WTC11 (cell line): ENCODE data around the gene EHBP1. TPM values are rescaled to one million over a fixed set of nuclear protein-coding genes. Genes with fewer than 3 reads are reported as not detected.

Experiments
- ATAC-seq: fragments of 200-7000 bp; cut with Tn5 transposase; 2 replicates; pipeline ENCODE4 v1.10.0; 2021; ENCODE audit warnings: mild to moderate bottlenecking, moderate library complexity
- CTCF ChIA-PET: fragments of 300-600 bp; sonication (Branson Sonifier 250); formaldehyde crosslinking; loops from one replicate; lab custom pipeline; 2021; ENCODE audit warnings: antibody characterized with exemption; lab: Charles Lee
- POLR2A ChIA-PET: fragments of 350-600 bp; sonication (Branson Sonifier 250); formaldehyde crosslinking; loops from one replicate; lab custom pipeline; 2021; ENCODE audit warnings: antibody characterized with exemption; lab: Charles Lee
- DNase-seq: peaks from one replicate; pipeline ENCODE4 v3.0.0; 2021; ENCODE audit warnings: low spot score
- H3K27ac Mint-ChIP-seq: 2 replicates; pipeline ENCODE4 v1.8.0; 2021; ENCODE audit warnings: mixed read lengths
- H3K27me3 Mint-ChIP-seq: 2 replicates; pipeline ENCODE4 v1.8.0; 2021; ENCODE audit warnings: low read depth, mild to moderate bottlenecking, moderate library complexity, mixed read lengths
- H3K36me3 Mint-ChIP-seq: 2 replicates; pipeline ENCODE4 v1.8.0; 2021; ENCODE audit warnings: mixed read lengths
- H3K4me1 Mint-ChIP-seq: 2 replicates; pipeline ENCODE4 v1.8.0; 2022; ENCODE audit warnings: mixed read lengths
- H3K4me3 Mint-ChIP-seq: 2 replicates; pipeline ENCODE4 v1.8.0; 2021; ENCODE audit warnings: mild to moderate bottlenecking, moderate library complexity, mixed read lengths
- H3K9me3 Mint-ChIP-seq: 2 replicates; pipeline ENCODE4 v1.8.0; 2021; ENCODE audit warnings: mixed read lengths
- CDX4 ChIP-seq: fragments of 250-450 bp; sonication (Bioruptor Pico); IDR thresholded peaks from 2 replicates; pipeline ENCODE4 v1.9.0; 2021; ENCODE audit warnings: moderate library complexity, mild to moderate bottlenecking, inconsistent platforms, borderline replicate concordance
- E2F5 ChIP-seq: sonication (generic); formaldehyde crosslinking; IDR thresholded peaks from 2 replicates; pipeline ENCODE4 v1.8.1; 2022; ENCODE audit warnings: mild to moderate bottlenecking, moderate library complexity, missing genetic modification reagents
- EMX1 ChIP-seq: fragments of 250-450 bp; sonication (Bioruptor Pico); IDR thresholded peaks from 2 replicates; pipeline ENCODE4 v1.8.0; 2021; ENCODE audit warnings: mild to moderate bottlenecking
- GABPB1 ChIP-seq: sonication (generic); formaldehyde crosslinking; IDR thresholded peaks from 2 replicates; pipeline ENCODE4 v1.8.1; 2023; ENCODE audit warnings: mild to moderate bottlenecking, missing genetic modification reagents
- MXD4 ChIP-seq: fragments of 250-450 bp; sonication (Bioruptor Pico); IDR thresholded peaks from 2 replicates; pipeline ENCODE4 v1.8.0; 2021; ENCODE audit warnings: mild to moderate bottlenecking, moderate library complexity, borderline replicate concordance
- NFE2L1 ChIP-seq: sonication (generic); formaldehyde crosslinking; IDR thresholded peaks from 2 replicates; pipeline ENCODE4 v1.8.1; 2023; ENCODE audit warnings: missing genetic modification reagents
- NR2C2 ChIP-seq: sonication (generic); formaldehyde crosslinking; IDR thresholded peaks from 2 replicates; pipeline ENCODE4 v1.8.0; 2022; ENCODE audit warnings: mild to moderate bottlenecking, missing genetic modification reagents
- NR3C1 ChIP-seq: sonication (generic); formaldehyde crosslinking; conservative IDR thresholded peaks from 2 replicates; pipeline ENCODE4 v1.8.1; 2023; ENCODE audit warnings: low read depth, mild to moderate bottlenecking, missing genetic modification reagents
- SMAD4 ChIP-seq: sonication (generic); formaldehyde crosslinking; IDR thresholded peaks from 2 replicates; pipeline ENCODE4 v1.8.0; 2022; ENCODE audit warnings: mild to moderate bottlenecking, missing genetic modification reagents
- SOX15 ChIP-seq: fragments of 250-450 bp; sonication (Bioruptor Pico); IDR thresholded peaks from 2 replicates; pipeline ENCODE4 v1.9.0; 2021; ENCODE audit warnings: mild to moderate bottlenecking
- ZNF416 ChIP-seq: fragments of 250-450 bp; sonication (Bioruptor Pico); IDR thresholded peaks from 2 replicates; pipeline ENCODE4 v1.9.0; 2021; ENCODE audit warnings: mild to moderate bottlenecking, inconsistent platforms
- ZNF423 ChIP-seq: fragments of 250-450 bp; sonication (Bioruptor Pico); IDR thresholded peaks from 2 replicates; pipeline ENCODE4 v2.1.2; 2022; ENCODE audit warnings: mild to moderate bottlenecking, moderate library complexity
- total RNA-seq: library from RNA; stranded (reverse); gene quantifications from 3 replicates; pipeline ENCODE4 v1.2.3, GENCODE V29; 2021
- TF ChIP-seq, protein P1 (sequence below): sonication (generic); formaldehyde crosslinking; IDR thresholded peaks from 2 replicates; pipeline ENCODE4 v1.8.0; 2023; ENCODE audit warnings: missing genetic modification reagents
- TF ChIP-seq, protein P2 (sequence below): sonication (generic); formaldehyde crosslinking; IDR thresholded peaks from 2 replicates; pipeline ENCODE4 v1.8.1; 2022; ENCODE audit warnings: low read depth, missing genetic modification reagents, borderline replicate concordance
- TF ChIP-seq, protein P3 (sequence below): sonication (generic); formaldehyde crosslinking; IDR thresholded peaks from 2 replicates; pipeline ENCODE4 v1.8.1; 2023; ENCODE audit warnings: mild to moderate bottlenecking, moderate library complexity, missing genetic modification reagents
- TF ChIP-seq, protein P4 (sequence below): fragments of 250-450 bp; sonication (Bioruptor Pico); IDR thresholded peaks from 2 replicates; pipeline ENCODE4 v2.1.2; 2022; ENCODE audit warnings: mild to moderate bottlenecking, moderate library complexity
- TF ChIP-seq, protein P5 (sequence below): fragments of 250-450 bp; sonication (Bioruptor Pico); conservative IDR thresholded peaks from 2 replicates; pipeline ENCODE4 v1.9.0; 2021; ENCODE audit warnings: mild to moderate bottlenecking
- TF ChIP-seq, protein P6 (sequence below): sonication (generic); formaldehyde crosslinking; IDR thresholded peaks from 2 replicates; pipeline ENCODE4 v1.8.0; 2023; ENCODE audit warnings: missing genetic modification reagents, mild to moderate bottlenecking, borderline replicate concordance

Gene EHBP1
- total RNA-seq, 1 experiment from 2014 or later: 36.4 TPM

- ATAC-seq: no peak
- DNase-seq: no peak
- H3K9me3 Mint-ChIP-seq: no peaks in the 10 kb centered on the region
- H3K27ac Mint-ChIP-seq: no peak overlapping the region
- no peaks in the 10 kb centered on the region for H3K27me3 Mint-ChIP-seq
- peaks cover 15% of the 10 kb centered on the region for H3K4me1 Mint-ChIP-seq
- CTCF ChIA-PET: no interaction called here
- TF ChIP-seq, protein P1, sequence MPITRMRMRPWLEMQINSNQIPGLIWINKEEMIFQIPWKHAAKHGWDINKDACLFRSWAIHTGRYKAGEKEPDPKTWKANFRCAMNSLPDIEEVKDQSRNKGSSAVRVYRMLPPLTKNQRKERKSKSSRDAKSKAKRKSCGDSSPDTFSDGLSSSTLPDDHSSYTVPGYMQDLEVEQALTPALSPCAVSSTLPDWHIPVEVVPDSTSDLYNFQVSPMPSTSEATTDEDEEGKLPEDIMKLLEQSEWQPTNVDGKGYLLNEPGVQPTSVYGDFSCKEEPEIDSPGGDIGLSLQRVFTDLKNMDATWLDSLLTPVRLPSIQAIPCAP (CRISPR knock-in tag): no peak
- TF ChIP-seq MXD4 (CRISPR knock-in tag) (no peak), E2F5 (CRISPR knock-in tag) (no peak), NR2C2 (CRISPR knock-in tag) (no peak), SMAD4 (no peak), EMX1 (CRISPR knock-in tag) (no peak), NFE2L1 (no peak), NR3C1 (CRISPR knock-in tag) (no peak)
- TF ChIP-seq, protein P2, sequence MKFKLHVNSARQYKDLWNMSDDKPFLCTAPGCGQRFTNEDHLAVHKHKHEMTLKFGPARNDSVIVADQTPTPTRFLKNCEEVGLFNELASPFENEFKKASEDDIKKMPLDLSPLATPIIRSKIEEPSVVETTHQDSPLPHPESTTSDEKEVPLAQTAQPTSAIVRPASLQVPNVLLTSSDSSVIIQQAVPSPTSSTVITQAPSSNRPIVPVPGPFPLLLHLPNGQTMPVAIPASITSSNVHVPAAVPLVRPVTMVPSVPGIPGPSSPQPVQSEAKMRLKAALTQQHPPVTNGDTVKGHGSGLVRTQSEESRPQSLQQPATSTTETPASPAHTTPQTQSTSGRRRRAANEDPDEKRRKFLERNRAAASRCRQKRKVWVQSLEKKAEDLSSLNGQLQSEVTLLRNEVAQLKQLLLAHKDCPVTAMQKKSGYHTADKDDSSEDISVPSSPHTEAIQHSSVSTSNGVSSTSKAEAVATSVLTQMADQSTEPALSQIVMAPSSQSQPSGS (CRISPR knock-in tag): no peak
- TF ChIP-seq, protein P3, sequence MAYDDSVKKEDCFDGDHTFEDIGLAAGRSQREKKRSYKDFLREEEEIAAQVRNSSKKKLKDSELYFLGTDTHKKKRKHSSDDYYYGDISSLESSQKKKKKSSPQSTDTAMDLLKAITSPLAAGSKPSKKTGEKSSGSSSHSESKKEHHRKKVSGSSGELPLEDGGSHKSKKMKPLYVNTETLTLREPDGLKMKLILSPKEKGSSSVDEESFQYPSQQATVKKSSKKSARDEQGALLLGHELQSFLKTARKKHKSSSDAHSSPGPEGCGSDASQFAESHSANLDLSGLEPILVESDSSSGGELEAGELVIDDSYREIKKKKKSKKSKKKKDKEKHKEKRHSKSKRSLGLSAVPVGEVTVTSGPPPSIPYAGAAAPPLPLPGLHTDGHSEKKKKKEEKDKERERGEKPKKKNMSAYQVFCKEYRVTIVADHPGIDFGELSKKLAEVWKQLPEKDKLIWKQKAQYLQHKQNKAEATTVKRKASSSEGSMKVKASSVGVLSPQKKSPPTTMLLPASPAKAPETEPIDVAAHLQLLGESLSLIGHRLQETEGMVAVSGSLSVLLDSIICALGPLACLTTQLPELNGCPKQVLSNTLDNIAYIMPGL (CRISPR knock-in tag): no peak
- TF ChIP-seq, protein P4, sequence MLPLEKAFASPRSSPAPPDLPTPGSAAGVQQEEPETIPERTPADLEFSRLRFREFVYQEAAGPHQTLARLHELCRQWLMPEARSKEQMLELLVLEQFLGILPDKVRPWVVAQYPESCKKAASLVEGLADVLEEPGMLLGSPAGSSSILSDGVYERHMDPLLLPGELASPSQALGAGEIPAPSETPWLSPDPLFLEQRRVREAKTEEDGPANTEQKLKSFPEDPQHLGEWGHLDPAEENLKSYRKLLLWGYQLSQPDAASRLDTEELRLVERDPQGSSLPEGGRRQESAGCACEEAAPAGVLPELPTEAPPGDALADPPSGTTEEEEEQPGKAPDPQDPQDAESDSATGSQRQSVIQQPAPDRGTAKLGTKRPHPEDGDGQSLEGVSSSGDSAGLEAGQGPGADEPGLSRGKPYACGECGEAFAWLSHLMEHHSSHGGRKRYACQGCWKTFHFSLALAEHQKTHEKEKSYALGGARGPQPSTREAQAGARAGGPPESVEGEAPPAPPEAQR (CRISPR knock-in tag): no peak
- TF ChIP-seq, all 79 proteins: peak for 0
- no peak overlapping the region for H3K4me3 Mint-ChIP-seq
- H3K36me3 Mint-ChIP-seq: no peaks in the 10 kb centered on the region
- POLR2A ChIA-PET: no interaction called here
These were observed 226.0 kb downstream of the EHBP1 start for GRCh38 chr2:62931536-62931935.

GRCh38 chr2:62933398-62933917, 227.9 kb downstream of the EHBP1 start:
- Mint-ChIP-seq H3K4me3 (no peak overlapping the region), H3K27ac (no peak overlapping the region), H3K27me3 (no peaks in the 10 kb centered on the region; the same call in 1 of the 2 replicates), H3K36me3 (no peaks in the 10 kb centered on the region), H3K9me3 (no peaks in the 10 kb centered on the region), H3K4me1 (peaks cover 15% of the 10 kb centered on the region)
- no peak for ATAC-seq
- CTCF ChIA-PET: no interaction called here
- DNase-seq: no peak
- POLR2A ChIA-PET: no interaction called here
- TF ChIP-seq, protein P5, sequence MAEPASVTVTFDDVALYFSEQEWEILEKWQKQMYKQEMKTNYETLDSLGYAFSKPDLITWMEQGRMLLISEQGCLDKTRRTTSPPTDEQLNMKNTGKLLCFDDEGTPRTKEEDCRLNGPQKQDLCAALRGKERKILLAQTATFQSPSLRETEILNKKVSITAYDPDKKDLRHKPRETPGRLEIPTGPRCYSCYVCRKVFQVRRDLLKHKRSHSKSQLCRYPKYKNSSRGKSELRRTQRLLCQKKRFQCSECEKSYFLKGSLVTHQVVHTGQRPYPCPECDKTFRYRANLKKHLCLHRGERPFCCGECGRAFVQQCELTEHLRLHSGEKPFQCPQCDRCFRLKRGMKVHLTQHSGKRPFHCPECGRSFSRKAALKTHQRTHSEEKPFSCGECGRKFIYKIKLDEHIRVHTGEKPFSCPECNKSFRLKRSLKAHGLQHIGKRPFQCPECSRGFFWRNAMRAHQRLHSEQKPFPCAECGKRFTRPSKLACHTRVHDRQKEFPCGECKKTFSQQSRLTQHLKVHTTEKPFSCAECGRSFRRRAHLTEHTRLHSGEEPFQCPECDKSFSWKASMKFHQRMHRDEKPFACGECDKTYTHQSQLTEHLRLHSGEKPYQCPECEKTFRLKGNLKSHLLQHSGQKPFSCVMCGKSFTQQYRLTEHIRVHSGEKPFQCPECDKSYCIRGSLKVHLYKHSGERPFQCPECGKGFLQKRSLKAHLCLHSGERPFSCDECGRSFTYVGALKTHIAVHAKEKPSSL (CRISPR knock-in tag): no peak
- TF ChIP-seq CDX4 (CRISPR knock-in tag) (no peak), SOX15 (CRISPR knock-in tag) (no peak), ZNF423 (CRISPR knock-in tag) (no peak), GABPB1 (no peak), ZNF416 (CRISPR knock-in tag) (no peak)
- TF ChIP-seq, protein P6, sequence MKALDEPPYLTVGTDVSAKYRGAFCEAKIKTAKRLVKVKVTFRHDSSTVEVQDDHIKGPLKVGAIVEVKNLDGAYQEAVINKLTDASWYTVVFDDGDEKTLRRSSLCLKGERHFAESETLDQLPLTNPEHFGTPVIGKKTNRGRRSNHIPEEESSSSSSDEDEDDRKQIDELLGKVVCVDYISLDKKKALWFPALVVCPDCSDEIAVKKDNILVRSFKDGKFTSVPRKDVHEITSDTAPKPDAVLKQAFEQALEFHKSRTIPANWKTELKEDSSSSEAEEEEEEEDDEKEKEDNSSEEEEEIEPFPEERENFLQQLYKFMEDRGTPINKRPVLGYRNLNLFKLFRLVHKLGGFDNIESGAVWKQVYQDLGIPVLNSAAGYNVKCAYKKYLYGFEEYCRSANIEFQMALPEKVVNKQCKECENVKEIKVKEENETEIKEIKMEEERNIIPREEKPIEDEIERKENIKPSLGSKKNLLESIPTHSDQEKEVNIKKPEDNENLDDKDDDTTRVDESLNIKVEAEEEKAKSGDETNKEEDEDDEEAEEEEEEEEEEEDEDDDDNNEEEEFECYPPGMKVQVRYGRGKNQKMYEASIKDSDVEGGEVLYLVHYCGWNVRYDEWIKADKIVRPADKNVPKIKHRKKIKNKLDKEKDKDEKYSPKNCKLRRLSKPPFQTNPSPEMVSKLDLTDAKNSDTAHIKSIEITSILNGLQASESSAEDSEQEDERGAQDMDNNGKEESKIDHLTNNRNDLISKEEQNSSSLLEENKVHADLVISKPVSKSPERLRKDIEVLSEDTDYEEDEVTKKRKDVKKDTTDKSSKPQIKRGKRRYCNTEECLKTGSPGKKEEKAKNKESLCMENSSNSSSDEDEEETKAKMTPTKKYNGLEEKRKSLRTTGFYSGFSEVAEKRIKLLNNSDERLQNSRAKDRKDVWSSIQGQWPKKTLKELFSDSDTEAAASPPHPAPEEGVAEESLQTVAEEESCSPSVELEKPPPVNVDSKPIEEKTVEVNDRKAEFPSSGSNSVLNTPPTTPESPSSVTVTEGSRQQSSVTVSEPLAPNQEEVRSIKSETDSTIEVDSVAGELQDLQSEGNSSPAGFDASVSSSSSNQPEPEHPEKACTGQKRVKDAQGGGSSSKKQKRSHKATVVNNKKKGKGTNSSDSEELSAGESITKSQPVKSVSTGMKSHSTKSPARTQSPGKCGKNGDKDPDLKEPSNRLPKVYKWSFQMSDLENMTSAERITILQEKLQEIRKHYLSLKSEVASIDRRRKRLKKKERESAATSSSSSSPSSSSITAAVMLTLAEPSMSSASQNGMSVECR (CRISPR knock-in tag): no peak
